ENCODE measurements around the gene RPL28.
A peak's percentile ranks its signal among the peaks of the same experiment; 100 is the strongest.

Gene RPL28

GRCh38 chr19:55373306-55373992 is 12.3 kb upstream of the RPL28 start:
- no peak for DNase-seq (ENCODE audit: low read depth in 2 of 2)

- DNase-seq (ENCODE audit: low read depth in 2 of 2) = no peak
Observed at GRCh38 chr19:55373993-55374757, 11.6 kb upstream of the RPL28 start.

GRCh38 chr19:55376241-55376933 is 9.3 kb upstream of the RPL28 start, which contains the start of gene TMEM190:
Gene TMEM190, plus strand, starts transcription at chr19:55376826. Its CDS starts 28 bp downstream, at chr19:55376854.
- DNase-seq (ENCODE audit: low read depth in 2 of 2) = no peak

- DNase-seq (ENCODE audit: low read depth in 2 of 2) = no peak
Observed at GRCh38 chr19:55377356-55378131, 8.2 kb upstream of the RPL28 start.

GRCh38 chr19:55379174-55379573 is 6.6 kb upstream of the RPL28 start:
- DNase-seq (ENCODE audit: low read depth in 2 of 2) = no peak

GRCh38 chr19:55382013-55382412 is 3.7 kb upstream of the RPL28 start:
- DNase-seq (ENCODE audit: low read depth in 2 of 2) = no peak

GRCh38 chr19:55382522-55383054 is 3.1 kb upstream of the RPL28 start:
- DNase-seq (ENCODE audit: low read depth in 2 of 2) = no peak

- DNase-seq (ENCODE audit: low read depth in 2 of 2) = peak in 1 of 2 donors; percentile 48
Observed at GRCh38 chr19:55383279-55384130, 2.2 kb upstream of the RPL28 start.

- DNase-seq (ENCODE audit: low read depth in 2 of 2) = peak in 1 of 2 donors; percentile 32
Observed at GRCh38 chr19:55384131-55384919, 1.4 kb upstream of the RPL28 start, which contains the start of gene TMEM238. Gene TMEM238, minus strand, starts transcription at chr19:55384292. Its CDS starts 33 bp downstream, at chr19:55384259.

- peak; percentile 95 to 96 for DNase-seq (ENCODE audit: low read depth in 2 of 2)
Observed at GRCh38 chr19:55384920-55385723, 610 bp upstream of the RPL28 start.

- DNase-seq (ENCODE audit: low read depth in 2 of 2) = peak in 1 of 2 donors; percentile 38
Observed at GRCh38 chr19:55386493-55386971, 800 bp downstream of the RPL28 start.

GRCh38 chr19:55387736-55388497 is 2.2 kb downstream of the RPL28 start:
- no peak for DNase-seq (ENCODE audit: low read depth in 2 of 2)

GRCh38 chr19:55389386-55390317 is 3.9 kb downstream of the RPL28 start:
- DNase-seq (ENCODE audit: low read depth in 2 of 2) = no peak

- no peak for DNase-seq (ENCODE audit: low read depth in 2 of 2)
Observed at GRCh38 chr19:55390461-55390880, 4.7 kb downstream of the RPL28 start.

- no peak for DNase-seq (ENCODE audit: low read depth in 2 of 2)
Observed at GRCh38 chr19:55391191-55391670, 5.5 kb downstream of the RPL28 start.

Measured in stimulated activated CD4-positive, alpha-beta T cell treated with anti-CD3 and anti-CD28 coated beads, Interleukin-4, amount 100 ng/mL, for 48 hours (primary cell).